GM12878 (cell line): ENCODE results near the gene USP10. TPM values are rescaled to one million over a fixed set of nuclear protein-coding genes. Genes with fewer than 3 reads are reported as not detected.
A peak's percentile ranks its signal among the peaks of the same experiment; 100 is the strongest.

Source experiments
- ATAC-seq: fragments of 200-7000 bp; cut with Tn5 transposase; 3 replicates; pipeline ENCODE4 v1.9.1; 2020; ENCODE audit warnings: mild to moderate bottlenecking, moderate library complexity
- BruUV-seq: library from RNA; stranded (reverse); fragments of 400-500 nt; replicated peaks from 2 replicates; lab custom pipeline; 2021; lab: Mats Ljungman, UMichigan
- CTCF ChIA-PET: fragments of 300-600 bp; sonication (Branson Sonifier 250); formaldehyde crosslinking; extraction: SDS; loops from one replicate; lab custom pipeline; 2021; ENCODE audit warnings: inconsistent platforms; lab: Yijun Ruan, JAX
- POLR2A ChIA-PET: fragments of 350-600 bp; formaldehyde crosslinking; extraction: SDS; loops from one replicate; lab custom pipeline; 2021; ENCODE audit warnings: inconsistent platforms; lab: Charles Lee
- RAD21 ChIA-PET: fragments of 300-600 bp; sonication (Branson Sonifier 250); formaldehyde crosslinking; loops from one replicate; lab custom pipeline; 2023; ENCODE audit warnings: antibody characterized with exemption; ENCODE audit not compliant: unreplicated experiment; lab: Charles Lee
- SMC1A ChIA-PET: fragments of 300-600 bp; sonication (Branson Sonifier 250); formaldehyde crosslinking; loops from one replicate; lab custom pipeline; 2023; ENCODE audit not compliant: unreplicated experiment, uncharacterized antibody; lab: Charles Lee
- DNase-seq: peaks from one replicate; pipeline ENCODE4 v3.0.0-alpha.2; 2011; ENCODE audit warnings: low read depth, low spot score
- FAIRE-seq: peaks from 3 replicates; lab custom pipeline; 2011; peaks lifted over from hg19 to GRCh38; lab: Jason Lieb, UNC
- H2AFZ ChIP-seq: 2 replicates; pipeline ENCODE4 v1.6.0; 2011; ENCODE audit warnings: low read depth, low read length, control low read depth; ENCODE audit not compliant: control insufficient read depth
- H3K27ac ChIP-seq: 2 replicates; pipeline ENCODE4 v1.5.1; 2011; ENCODE audit warnings: control low read depth; ENCODE audit not compliant: control insufficient read depth, insufficient read depth
- H3K27me3 ChIP-seq, 2 experiments: replicated peaks in 1 of 2; 2 replicates each; pipeline versions ENCODE4 v1.6.0 to v1.6.1; 2011; ENCODE audit warnings: low read length in 1 of 2; ENCODE audit not compliant: control insufficient read depth in 2 of 2, insufficient read depth in 2 of 2
- H3K36me3 ChIP-seq, 2 experiments: 2 replicates each; pipeline ENCODE4 v1.5.1; 2011; ENCODE audit warnings: low read length in 1 of 2; ENCODE audit not compliant: control insufficient read depth in 2 of 2, insufficient read depth in 2 of 2
- H3K4me1 ChIP-seq: 2 replicates; pipeline ENCODE4 v1.6.1; 2011; ENCODE audit warnings: mild to moderate bottlenecking, low read length, moderate library complexity, mixed read lengths; ENCODE audit not compliant: control insufficient read depth, insufficient read depth
- H3K4me2 ChIP-seq: 2 replicates; pipeline ENCODE4 v1.6.0; 2011; ENCODE audit warnings: control low read depth; ENCODE audit not compliant: control insufficient read depth, insufficient read depth
- H3K4me3 ChIP-seq: fragments of 200-600 bp; sonication (generic); 2 replicates; pipeline ENCODE4 v1.5.1; 2016
- H3K79me2 ChIP-seq: 2 replicates; pipeline ENCODE4 v1.6.0; 2011; ENCODE audit warnings: low read length; ENCODE audit not compliant: control insufficient read depth, insufficient read depth
- H3K9ac ChIP-seq: 2 replicates; pipeline ENCODE4 v1.8.0; 2011; ENCODE audit warnings: low read length, control low read depth, mixed read lengths; ENCODE audit not compliant: control insufficient read depth, insufficient read depth
- H3K9me3 ChIP-seq: replicated peaks from 3 replicates; pipeline ENCODE4 v1.5.1; 2011; ENCODE audit warnings: mild to moderate bottlenecking, low read length; ENCODE audit not compliant: control insufficient read depth, insufficient read depth
- H4K20me1 ChIP-seq: 2 replicates; pipeline ENCODE4 v1.6.0; 2011; ENCODE audit not compliant: control insufficient read depth, insufficient read depth
- EGR1 ChIP-seq, 2 experiments: IDR thresholded peaks; 1 replicate in 1 of 2; 2 replicates in 1 of 2; pipeline ENCODE4 v1.6.1; 2011 to 2012; ENCODE audit warnings: low read depth in 2 of 2, low read length in 2 of 2, borderline replicate concordance in 1 of 2, mild to moderate bottlenecking in 1 of 2, moderate library complexity in 1 of 2
- ETV6 ChIP-seq, 2 experiments: fragments of 450-650 bp in 1 of 2; IDR thresholded peaks in 1 of 2; conservative IDR thresholded peaks in 1 of 2; 2 replicates each; pipeline ENCODE4 v1.6.1; 2014; ENCODE audit warnings: antibody characterized with exemption in 1 of 2, borderline replicate concordance in 1 of 2, low read depth in 1 of 2, mild to moderate bottlenecking in 1 of 2, moderate library complexity in 1 of 2
- FOS ChIP-seq: IDR thresholded peaks from 3 replicates; pipeline ENCODE4 v1.6.1; 2011; ENCODE audit warnings: borderline replicate concordance; ENCODE audit not compliant: insufficient read length; ENCODE audit errors: extremely low read depth
- FOXK2 ChIP-seq: fragments of 450-650 bp; IDR thresholded peaks from 2 replicates; pipeline ENCODE4 v1.6.1; 2017; ENCODE audit warnings: mild to moderate bottlenecking, moderate library complexity
- IKZF2 ChIP-seq, 2 experiments: fragments of 450-650 bp; IDR thresholded peaks; 2 replicates each; pipeline ENCODE4 v1.6.1; 2017; ENCODE audit warnings: mild to moderate bottlenecking in 2 of 2, moderate library complexity in 2 of 2
- MYB ChIP-seq: fragments of 150-350 bp; IDR thresholded peaks from 2 replicates; pipeline ENCODE4 v1.6.1; 2014; ENCODE audit warnings: mild to moderate bottlenecking, low read depth, low read length, borderline replicate concordance
- NFXL1 ChIP-seq: fragments of 450-650 bp; IDR thresholded peaks from 2 replicates; pipeline ENCODE4 v1.6.1; 2017; ENCODE audit warnings: antibody characterized with exemption, mild to moderate bottlenecking, borderline replicate concordance
- RB1 ChIP-seq: fragments of 450-650 bp; formaldehyde crosslinking; IDR thresholded peaks from 2 replicates; pipeline ENCODE4 v1.6.1; 2017; ENCODE audit warnings: mild to moderate bottlenecking, borderline replicate concordance
- RBBP5 ChIP-seq: fragments of 200-600 bp; sonication (generic); conservative IDR thresholded peaks from 2 replicates; pipeline ENCODE4 v1.6.1; 2016
- RCOR1 ChIP-seq: conservative IDR thresholded peaks from 2 replicates; pipeline ENCODE4 v1.6.1; 2012; ENCODE audit warnings: low read depth, low read length, improper control_type of control experiment
- SRF ChIP-seq, 2 experiments: IDR thresholded peaks; 2 replicates each; pipeline ENCODE4 v1.6.1; 2011; ENCODE audit warnings: low read depth in 2 of 2, low read length in 2 of 2, mild to moderate bottlenecking in 1 of 2, moderate library complexity in 1 of 2
- YBX1 ChIP-seq: fragments of 450-650 bp; IDR thresholded peaks from 2 replicates; pipeline ENCODE4 v1.6.1; 2016; ENCODE audit warnings: antibody characterized with exemption
- ZBED1 ChIP-seq: IDR thresholded peaks from 2 replicates; pipeline ENCODE4 v1.6.1; 2016; ENCODE audit warnings: borderline replicate concordance
- ZNF207 ChIP-seq: fragments of 450-650 bp; IDR thresholded peaks from 2 replicates; pipeline ENCODE4 v1.6.1; 2014; ENCODE audit warnings: antibody characterized with exemption, mild to moderate bottlenecking, borderline replicate concordance
- WGBS: methylation state at CpG from one replicate; pipeline ENCODE4 v1.1.6; 2016; ENCODE audit warnings: low lambda C conversion rate; ENCODE audit not compliant: insufficient replicate concordance, insufficient coverage; ENCODE audit errors: missing lambda C conversion rate; 5-methylcytosine and 5-hydroxymethylcytosine counted together
- in situ Hi-C: fragments of 300-500 bp; cut with MboI; formaldehyde crosslinking; loops from 9 replicates; pipeline ENCODE4 v1.14.3; 2018; ENCODE audit warnings: mixed read lengths
- intact Hi-C: fragments of 100-400 bp; cut with micrococcal nuclease; formaldehyde crosslinking; loops from one replicate; pipeline ENCODE4 v1.14.2; 2022; ENCODE audit not compliant: unreplicated experiment
- polyA plus RNA-seq, 11 experiments: library from polyadenylated mRNA; depleted of rRNA in 4 of 11; unstranded in 6 of 11; stranded (reverse) in 5 of 11; fragments of >200 nt; fragmentation: Nextera tagmentation in 4 of 11; fragmentation: Illumina TruSeq in 1 of 11; extraction: Ambion mirVana in 4 of 11; extraction: Trizol in 1 of 11; gene quantifications; 1 replicate in 1 of 11; 2 replicates in 10 of 11; pipeline versions ENCODE4 v1.2.1 to v1.2.3, GENCODE V29; 2011 to 2016; ENCODE audit warnings: inconsistent platforms in 2 of 11, missing spikeins in 2 of 11, low read depth in 1 of 11
- total RNA-seq, 4 experiments: library from RNA; depleted of rRNA in 3 of 4; stranded (reverse); fragments of >200 nt in 3 of 4; fragmentation: Illumina TruSeq in 1 of 4; extraction: Trizol in 1 of 4; gene quantifications; 2 replicates each; pipeline versions ENCODE4 v1.2.1 to v1.2.3, GENCODE V29; 2013 to 2021
- TF ChIP-seq, protein P1 (sequence below): fragments of 450-650 bp; IDR thresholded peaks from 2 replicates; pipeline ENCODE4 v1.6.1; 2017; ENCODE audit warnings: mild to moderate bottlenecking
- TF ChIP-seq, protein P2 (sequence below): IDR thresholded peaks from 2 replicates; pipeline ENCODE4 v1.6.1; 2011; ENCODE audit warnings: borderline replicate concordance, low read depth, mild to moderate bottlenecking, moderate library complexity, mixed read lengths, low read length; ENCODE audit not compliant: insufficient read depth; ENCODE audit errors: extremely low read length
- TF ChIP-seq, protein P3 (sequence below): IDR thresholded peaks from 2 replicates; pipeline ENCODE4 v1.6.1; 2011; ENCODE audit warnings: low read depth, mild to moderate bottlenecking, low read length, moderate library complexity, borderline replicate concordance; ENCODE audit errors: extremely low read depth
- TF ChIP-seq, protein P4 (sequence below): fragments of 450-650 bp; IDR thresholded peaks from 2 replicates; pipeline ENCODE4 v1.6.1; 2016; ENCODE audit warnings: mild to moderate bottlenecking

The USP10 gene
- total and polyA plus RNA-seq, 10 of the 15 experiments (the other 5 are each of a cell fraction or from before 2014, with no cell fraction given): 46.1 to 160 (median 105) TPM

DNA sequence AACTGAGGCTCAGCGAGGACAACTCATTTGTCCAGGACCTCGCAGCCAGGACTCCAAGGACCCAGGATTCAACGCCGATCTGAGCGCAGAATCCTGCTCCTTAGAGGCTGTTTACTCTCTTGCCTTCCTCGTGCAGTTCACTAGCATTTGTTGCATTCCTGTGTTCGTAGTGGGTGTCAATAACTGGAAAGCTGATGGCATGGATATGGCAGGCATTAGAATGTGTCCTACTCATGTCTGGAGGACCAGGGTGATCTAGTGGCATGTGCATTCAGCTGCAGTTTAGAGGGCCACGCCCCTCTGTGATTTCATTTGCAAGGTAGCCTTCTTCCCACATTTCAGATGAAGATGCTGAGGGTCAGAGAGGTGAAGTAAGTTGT, 120.5 kb downstream of the USP10 start:
- no peaks in the 10 kb centered on the region for H3K79me2 ChIP-seq
- no peak overlapping the region for H3K9ac ChIP-seq
- TF ChIP-seq FOS (no peak), YBX1 (no peak), EGR1 (IDR thresholded peaks at IDR 0.05; ENCODE audit: borderline replicate concordance in 1 of 2, low read depth in 2 of 2, low read length in 2 of 2) (no peak), ETV6 (conservative IDR thresholded peaks at IDR 0.05 in 1 of 2, IDR thresholded peaks at IDR 0.05 in 1 of 2; ENCODE audit: borderline replicate concordance in 1 of 2, low read depth in 1 of 2) (no peak), IKZF2 (IDR thresholded peaks at IDR 0.05) (no peak), RCOR1 (no peak), FOXK2 (no peak), ZNF207 (no peak), ZBED1 (no peak), RB1 (no peak), RBBP5 (no peak), NFXL1 (no peak), MYB (no peak), SRF (IDR thresholded peaks at IDR 0.05; ENCODE audit: low read depth in 2 of 2, low read length in 2 of 2) (no peak)
- TF ChIP-seq, protein P1, sequence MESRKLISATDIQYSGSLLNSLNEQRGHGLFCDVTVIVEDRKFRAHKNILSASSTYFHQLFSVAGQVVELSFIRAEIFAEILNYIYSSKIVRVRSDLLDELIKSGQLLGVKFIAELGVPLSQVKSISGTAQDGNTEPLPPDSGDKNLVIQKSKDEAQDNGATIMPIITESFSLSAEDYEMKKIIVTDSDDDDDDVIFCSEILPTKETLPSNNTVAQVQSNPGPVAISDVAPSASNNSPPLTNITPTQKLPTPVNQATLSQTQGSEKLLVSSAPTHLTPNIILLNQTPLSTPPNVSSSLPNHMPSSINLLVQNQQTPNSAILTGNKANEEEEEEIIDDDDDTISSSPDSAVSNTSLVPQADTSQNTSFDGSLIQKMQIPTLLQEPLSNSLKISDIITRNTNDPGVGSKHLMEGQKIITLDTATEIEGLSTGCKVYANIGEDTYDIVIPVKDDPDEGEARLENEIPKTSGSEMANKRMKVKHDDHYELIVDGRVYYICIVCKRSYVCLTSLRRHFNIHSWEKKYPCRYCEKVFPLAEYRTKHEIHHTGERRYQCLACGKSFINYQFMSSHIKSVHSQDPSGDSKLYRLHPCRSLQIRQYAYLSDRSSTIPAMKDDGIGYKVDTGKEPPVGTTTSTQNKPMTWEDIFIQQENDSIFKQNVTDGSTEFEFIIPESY: no peak
- TF ChIP-seq, protein P2, sequence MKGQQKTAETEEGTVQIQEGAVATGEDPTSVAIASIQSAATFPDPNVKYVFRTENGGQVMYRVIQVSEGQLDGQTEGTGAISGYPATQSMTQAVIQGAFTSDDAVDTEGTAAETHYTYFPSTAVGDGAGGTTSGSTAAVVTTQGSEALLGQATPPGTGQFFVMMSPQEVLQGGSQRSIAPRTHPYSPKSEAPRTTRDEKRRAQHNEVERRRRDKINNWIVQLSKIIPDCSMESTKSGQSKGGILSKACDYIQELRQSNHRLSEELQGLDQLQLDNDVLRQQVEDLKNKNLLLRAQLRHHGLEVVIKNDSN: no peak
- TF ChIP-seq, protein P3, sequence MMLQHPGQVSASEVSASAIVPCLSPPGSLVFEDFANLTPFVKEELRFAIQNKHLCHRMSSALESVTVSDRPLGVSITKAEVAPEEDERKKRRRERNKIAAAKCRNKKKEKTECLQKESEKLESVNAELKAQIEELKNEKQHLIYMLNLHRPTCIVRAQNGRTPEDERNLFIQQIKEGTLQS: no peak
- TF ChIP-seq, protein P4, sequence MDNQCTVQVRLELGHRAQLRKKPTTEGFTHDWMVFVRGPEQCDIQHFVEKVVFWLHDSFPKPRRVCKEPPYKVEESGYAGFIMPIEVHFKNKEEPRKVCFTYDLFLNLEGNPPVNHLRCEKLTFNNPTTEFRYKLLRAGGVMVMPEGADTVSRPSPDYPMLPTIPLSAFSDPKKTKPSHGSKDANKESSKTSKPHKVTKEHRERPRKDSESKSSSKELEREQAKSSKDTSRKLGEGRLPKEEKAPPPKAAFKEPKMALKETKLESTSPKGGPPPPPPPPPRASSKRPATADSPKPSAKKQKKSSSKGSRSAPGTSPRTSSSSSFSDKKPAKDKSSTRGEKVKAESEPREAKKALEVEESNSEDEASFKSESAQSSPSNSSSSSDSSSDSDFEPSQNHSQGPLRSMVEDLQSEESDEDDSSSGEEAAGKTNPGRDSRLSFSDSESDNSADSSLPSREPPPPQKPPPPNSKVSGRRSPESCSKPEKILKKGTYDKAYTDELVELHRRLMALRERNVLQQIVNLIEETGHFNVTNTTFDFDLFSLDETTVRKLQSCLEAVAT: no peak
- no TSS peak for BruUV-seq
- no peaks in the 10 kb centered on the region for H3K4me1 ChIP-seq
- H3K4me2 ChIP-seq: peak overlapping the region; percentile 50; the same call in 1 of the 2 replicates
- no peak overlapping the region for H2AFZ ChIP-seq
- ChIA-PET POLR2A (interaction anchor here (0.7 kb wide), 1 partner anchor 142 kb away, joined by 3 read pairs; no protein-coding TSS in a partner anchor), RAD21 (no interaction called here), CTCF (interaction anchor here (1.2 kb wide), 2 partner anchors 17 to 151 kb away, joined by 3 read pairs; no protein-coding TSS in a partner anchor), SMC1A (no interaction called here)
- 51% methylated on average over 8 of the region's 8 CpGs for WGBS
- DNase-seq: no peak
- H4K20me1 ChIP-seq: no peaks in the 10 kb centered on the region
- no peaks in the 10 kb centered on the region for H3K36me3 ChIP-seq
- no peak overlapping the region for H3K27ac ChIP-seq
- intact Hi-C loops (no loop called here), in situ Hi-C loops (no loop called here)
- no peaks in the 10 kb centered on the region; the same call in 2 of the 3 replicates for H3K9me3 ChIP-seq
- H3K27me3 ChIP-seq: peaks cover 8 to 12% of the 10 kb centered on the region in 2 experiments; a peak in 3 of 4 replicates
- no peak for ATAC-seq
- H3K4me3 ChIP-seq: no peak overlapping the region
- no peak for FAIRE-seq
